H1 (cell line): ENCODE results near the gene PA2G4. TPM values are rescaled to one million over a fixed set of nuclear protein-coding genes. Genes with fewer than 3 reads are reported as not detected.

Experiments
- CBX8 ChIP-seq: fragments of 300-800, 300-1000 bp; sonication (generic); IDR thresholded peaks from 2 replicates; pipeline ENCODE4 v1.7.1; 2016; ENCODE audit warnings: low read depth, low read length, borderline replicate concordance
- CTCF ChIP-seq, 3 experiments: IDR thresholded peaks; 1 replicate in 2 of 3; 2 replicates in 1 of 3; pipeline versions ENCODE4 v1.5.1 to v1.6.1; 2011; ENCODE audit warnings: low read length in 3 of 3, mild to moderate bottlenecking in 3 of 3, inconsistent platforms in 2 of 3, low read depth in 1 of 3, moderate library complexity in 1 of 3; ENCODE audit not compliant: insufficient read depth in 1 of 3; ENCODE audit errors: control extremely low read depth in 1 of 3
- E2F6 ChIP-seq: IDR thresholded peaks from 2 replicates; pipeline ENCODE4 v1.6.1; 2012; ENCODE audit warnings: inconsistent platforms
- EP300 ChIP-seq, 2 experiments: IDR thresholded peaks; 1 replicate in 1 of 2; 2 replicates in 1 of 2; pipeline ENCODE4 v1.6.1; 2011 to 2012; ENCODE audit warnings: low read depth in 2 of 2, low read length in 2 of 2, mild to moderate bottlenecking in 2 of 2, borderline replicate concordance in 1 of 2, inconsistent platforms in 1 of 2, moderate library complexity in 1 of 2
- EZH2 ChIP-seq: fragments of 200-600 bp; sonication (generic); IDR thresholded peaks from 2 replicates; pipeline ENCODE4 v1.7.1; 2012; ENCODE audit warnings: low read depth, mild to moderate bottlenecking, moderate library complexity, low read length, inconsistent platforms; ENCODE audit not compliant: severe bottlenecking
- HDAC6 ChIP-seq: IDR thresholded peaks from one replicate; pipeline ENCODE4 v1.7.1; 2012; ENCODE audit warnings: low read depth, mild to moderate bottlenecking, inconsistent platforms, low read length, moderate library complexity
- RFX5 ChIP-seq: IDR thresholded peaks from 2 replicates; pipeline ENCODE4 v1.6.1; 2011; ENCODE audit warnings: low read depth, low read length, improper control_type of control experiment, borderline replicate concordance
- TBP ChIP-seq: IDR thresholded peaks from 2 replicates; pipeline ENCODE4 v1.6.1; 2011; ENCODE audit warnings: low read depth, low read length, improper control_type of control experiment
- polyA plus RNA-seq, 7 experiments: library from polyadenylated mRNA; depleted of rRNA in 3 of 7; stranded (reverse) in 5 of 7; unstranded in 2 of 7; fragments of >200 nt in 5 of 7; fragments of 200-250 nt in 2 of 7; gene quantifications; 1 replicate in 5 of 7; 2 replicates in 1 of 7; 4 replicates in 1 of 7; pipeline versions ENCODE4 v1.2.1 to v1.2.3, GENCODE V29; 2011 to 2013; ENCODE audit warnings: missing spikeins in 2 of 7, mixed read lengths in 2 of 7
- total RNA-seq: library from RNA; stranded (reverse); fragmentation: NEBNext Ultra II Directional; extraction: Animal tissue kit (Norgen Biotek cat#: 25700); gene quantifications from 2 replicates; pipeline ENCODE4 v1.2.1, GENCODE V29; 2021

Gene PA2G4
- total and polyA plus RNA-seq, 2 of the 8 experiments (the other 6 are each of a cell fraction or from before 2014, with no cell fraction given) = 159 to 242 TPM

GRCh38 chr12:56152756-56153677 is 48.7 kb downstream of the PA2G4 start (continued):
- no peak for TF ChIP-seq RFX5
- TF ChIP-seq EP300 (IDR thresholded peaks at IDR 0.05; ENCODE audit: borderline replicate concordance in 1 of 2, low read depth in 2 of 2, low read length in 2 of 2) = no peak
- TF ChIP-seq CBX8 = no peak
- no peak for TF ChIP-seq HDAC6
- no peak for TF ChIP-seq EZH2
- TF ChIP-seq CTCF (IDR thresholded peaks at IDR 0.05; ENCODE audit: control extremely low read depth in 1 of 3, insufficient read depth in 1 of 3, low read depth in 1 of 3, low read length in 3 of 3) = no peak
- TF ChIP-seq E2F6 = no peak
- no peak for TF ChIP-seq TBP
